Activated CD4-positive, alpha-beta T cell treated with anti-CD3 and anti-CD28 coated beads, Interleukin-10, Interleukin-2, amounts not matched to agents 100 ng/mL and 50 ng/mL, durations not matched to agents 16 hours and 8 hours (primary cell): Measurements from ENCODE around the gene SH3GL2.

Experiments
- DNase-seq: peaks from one replicate; pipeline ENCODE4 v3.0.0-alpha.2; 2020

SH3GL2 gene

DNA sequence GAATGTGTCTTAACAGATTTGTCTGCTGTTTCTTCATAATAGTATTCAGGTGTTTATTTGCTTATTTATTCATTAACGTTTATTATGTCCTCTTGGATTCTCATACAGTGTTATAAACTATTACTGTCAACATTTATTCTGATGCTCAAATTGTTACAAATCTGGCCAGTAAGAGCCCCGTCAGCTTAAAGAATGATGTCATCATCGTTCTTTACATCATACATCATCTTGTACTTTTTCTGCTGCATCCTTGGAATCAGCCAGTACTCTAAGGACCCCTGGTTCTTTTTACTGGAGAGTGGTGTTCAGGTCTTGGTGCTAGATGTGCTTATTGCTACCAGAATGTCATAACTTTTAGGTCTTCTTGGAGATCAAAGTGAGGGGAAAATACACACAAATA is 86.6 kb downstream of the SH3GL2 start:
- no peak for DNase-seq

DNA sequence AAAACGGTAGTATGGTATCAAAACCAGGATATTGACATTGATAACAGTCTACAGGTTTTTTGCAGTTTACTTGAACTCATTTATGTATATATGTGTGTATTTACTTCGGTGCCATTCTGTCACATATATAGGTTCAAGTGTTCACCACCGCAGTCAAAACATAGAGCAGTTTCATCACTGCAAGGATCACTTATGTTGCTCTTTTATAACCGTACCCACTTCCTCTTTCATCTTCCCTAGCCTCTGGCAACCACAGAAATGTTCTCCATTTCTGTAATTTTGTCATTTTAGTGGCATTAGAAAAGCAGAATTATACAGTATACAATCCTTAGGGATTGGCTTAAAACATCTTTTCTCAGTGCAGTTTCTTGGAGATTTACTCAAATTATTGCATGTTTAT is 90.3 kb downstream of the SH3GL2 start:
- DNase-seq = no peak

DNA sequence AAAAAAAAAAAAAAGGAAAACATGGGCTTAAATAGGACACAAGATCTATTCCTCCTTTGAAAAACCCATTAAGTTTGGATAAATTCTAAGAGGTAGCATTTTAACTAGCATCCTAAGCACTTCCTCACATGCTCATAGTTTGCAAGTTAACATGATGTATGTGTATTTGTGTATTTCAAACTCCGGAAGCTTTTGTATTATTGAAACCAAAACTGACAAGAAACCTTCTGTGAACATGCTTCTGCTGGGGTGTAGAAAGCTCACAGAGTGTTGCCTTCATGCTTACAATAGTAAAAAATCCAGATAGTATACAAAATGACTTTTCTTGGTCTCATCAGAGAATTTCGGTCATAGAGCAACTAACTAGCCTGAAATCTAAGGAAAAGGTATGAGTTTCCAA is 103.8 kb downstream of the SH3GL2 start:
- no peak for DNase-seq

DNA sequence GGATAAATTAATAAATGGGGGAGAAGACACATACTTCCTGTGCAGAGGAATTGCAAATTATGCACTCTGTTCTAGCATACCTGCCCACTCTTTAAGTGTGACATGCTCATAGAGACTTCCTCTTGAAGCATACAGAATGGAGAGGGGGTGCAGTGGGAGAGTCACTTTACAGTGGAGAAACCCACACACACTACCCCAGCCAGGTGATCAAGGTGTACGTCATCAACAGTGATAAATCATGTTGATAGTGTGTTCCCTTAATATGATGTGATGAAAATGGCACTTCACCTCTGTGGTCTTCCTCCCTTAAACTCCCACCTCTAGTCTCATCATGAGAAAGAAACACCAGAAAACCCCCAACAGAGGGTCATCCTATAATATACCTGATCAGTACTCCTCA is 110.0 kb downstream of the SH3GL2 start:
- no peak for DNase-seq

DNA sequence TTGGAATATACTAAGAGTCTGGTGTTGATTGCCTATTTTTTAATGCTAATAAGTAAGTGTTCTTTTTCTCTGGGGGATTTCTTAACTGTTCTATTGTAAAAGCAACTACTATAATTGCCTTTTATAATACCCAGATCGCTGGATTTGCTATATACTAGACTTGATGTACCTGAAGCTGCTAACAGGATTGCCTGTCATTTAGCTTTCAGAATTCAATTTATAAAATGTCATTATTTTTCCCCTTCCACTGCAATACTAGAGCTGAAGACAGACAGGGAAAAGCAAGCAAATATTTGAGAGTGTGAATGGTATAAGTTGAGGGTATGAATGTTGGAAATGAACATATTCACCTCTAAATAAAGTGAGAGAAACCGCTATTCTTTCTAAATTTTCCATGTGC is 115.5 kb downstream of the SH3GL2 start:
- DNase-seq = no peak

DNA sequence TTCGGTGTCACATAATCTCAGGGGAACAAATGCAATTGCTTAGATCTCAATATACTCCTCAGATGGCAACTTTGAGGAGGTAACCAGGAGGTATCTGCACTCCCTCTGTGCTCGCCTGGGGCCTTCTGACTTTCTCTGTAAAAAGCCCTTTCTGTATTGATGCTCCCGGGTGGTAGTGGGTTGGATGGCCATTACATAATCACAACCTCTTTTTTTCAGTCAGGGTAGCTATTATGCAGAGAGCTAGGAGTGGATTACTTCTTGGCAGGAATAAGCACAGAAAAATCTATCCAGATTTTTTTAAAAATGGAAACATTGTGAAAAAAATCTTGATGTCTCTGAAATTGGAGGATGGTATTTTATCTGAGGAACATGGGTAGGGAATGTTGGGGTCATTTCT is 116.6 kb downstream of the SH3GL2 start:
- DNase-seq = no peak

DNA sequence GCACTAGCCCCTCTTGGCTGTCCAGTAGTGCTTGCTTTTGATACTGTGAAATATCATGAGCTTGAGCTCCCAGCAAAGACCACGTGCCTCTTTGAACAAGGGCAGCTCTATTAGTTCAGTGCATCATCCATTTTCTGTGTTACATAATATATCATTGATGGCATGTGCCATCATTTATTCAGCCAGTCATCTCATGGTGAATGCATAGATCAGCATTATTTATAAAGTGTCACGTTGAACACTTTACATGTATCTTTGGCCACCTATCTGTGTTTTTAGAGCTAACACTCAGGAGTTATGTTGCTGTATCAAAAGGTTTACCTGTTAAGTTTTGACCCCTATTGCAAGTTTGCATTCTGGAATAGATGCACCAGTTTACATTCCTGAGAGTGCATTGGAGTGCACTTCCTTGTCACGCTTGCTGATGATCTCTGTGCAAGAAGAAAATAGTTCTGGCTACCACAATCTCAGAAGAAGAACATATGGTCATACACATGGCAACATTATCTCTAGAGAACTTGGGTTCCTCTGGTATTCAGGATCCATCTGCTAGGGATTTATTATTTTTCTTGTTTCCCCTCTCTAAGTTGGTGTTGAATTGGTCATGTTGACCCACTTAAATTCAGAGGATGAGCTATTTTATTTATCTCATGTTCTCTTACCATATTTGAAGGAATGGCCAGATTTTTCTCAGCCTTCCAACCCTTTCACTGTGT is 120.9 kb downstream of the SH3GL2 start:
- DNase-seq = no peak

DNA sequence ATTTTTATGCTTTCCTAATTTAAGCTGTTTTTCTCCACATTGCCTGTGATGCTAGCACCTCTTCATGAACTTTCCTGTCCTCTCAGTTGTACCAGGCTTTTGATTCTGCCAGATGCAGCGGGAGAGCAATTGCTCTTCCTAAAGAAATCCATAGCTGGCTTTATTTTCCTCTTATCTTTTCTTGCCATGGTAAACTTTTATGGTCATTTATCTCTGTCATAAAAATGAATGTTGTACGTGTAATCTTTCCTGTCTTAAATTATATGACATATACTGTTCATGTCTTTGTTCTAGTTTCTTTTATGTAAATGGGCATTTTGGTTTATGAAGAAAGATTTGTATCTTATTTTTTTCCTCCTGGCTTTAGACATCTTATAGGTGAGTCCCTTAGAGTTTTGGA is 127.5 kb downstream of the SH3GL2 start:
- no peak for DNase-seq

DNA sequence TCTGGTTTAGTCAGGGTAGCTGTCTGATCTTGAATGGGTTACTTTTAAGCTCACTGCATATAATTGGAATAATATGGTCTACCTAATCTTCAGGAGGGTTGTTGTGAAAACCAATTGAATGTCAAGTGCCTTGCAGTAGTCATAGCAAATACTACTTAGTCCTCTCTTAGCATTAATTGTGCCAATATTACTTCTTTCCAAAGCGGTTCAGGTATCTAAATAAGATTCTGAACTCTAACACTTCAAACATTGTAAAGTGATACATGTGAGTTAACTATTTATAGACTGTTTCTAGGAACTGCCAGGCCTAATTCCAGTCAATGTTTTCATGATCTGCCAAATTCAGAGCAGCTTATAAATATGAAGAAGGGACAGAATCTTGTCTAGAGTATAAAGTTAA is 140.2 kb downstream of the SH3GL2 start:
- DNase-seq = no peak

DNA sequence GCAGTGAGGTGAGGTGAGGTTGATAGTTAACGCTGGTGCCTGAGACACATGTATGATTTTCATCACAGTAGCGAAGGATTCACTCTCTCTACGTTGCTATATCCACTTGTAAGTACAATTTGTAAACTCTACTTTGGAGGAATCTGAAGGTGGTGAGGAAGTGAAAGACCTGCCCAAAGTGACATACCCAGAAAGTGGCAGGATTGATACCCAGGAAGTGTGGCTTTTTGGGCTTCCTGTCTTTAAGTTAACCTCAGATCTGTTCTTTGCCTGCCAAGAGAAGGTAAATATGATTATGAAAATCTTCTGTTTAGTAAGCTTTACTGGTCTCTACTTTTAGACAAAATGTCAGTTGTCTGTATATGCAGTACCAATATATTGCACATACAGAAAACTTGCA is 143.1 kb downstream of the SH3GL2 start:
- no peak for DNase-seq

DNA sequence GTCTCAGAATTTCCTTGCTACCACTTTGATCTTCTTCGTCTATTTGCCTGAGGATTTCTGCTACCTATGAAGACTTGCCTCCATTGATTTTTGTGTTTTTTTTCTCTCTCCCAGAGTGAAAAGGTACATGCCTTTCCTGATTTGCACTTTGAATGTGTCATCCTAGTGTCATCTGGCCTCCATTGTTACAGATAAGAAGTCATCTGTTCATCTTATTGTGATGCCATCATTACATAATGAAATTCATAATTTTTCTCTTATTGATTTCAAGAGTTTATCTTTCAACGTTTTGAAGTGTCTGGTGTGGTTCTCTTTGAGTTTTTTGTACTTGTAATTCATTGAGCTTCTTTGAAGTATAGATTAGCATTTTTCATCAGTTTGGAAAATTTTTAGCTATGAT is 144.8 kb downstream of the SH3GL2 start:
- no peak for DNase-seq

DNA sequence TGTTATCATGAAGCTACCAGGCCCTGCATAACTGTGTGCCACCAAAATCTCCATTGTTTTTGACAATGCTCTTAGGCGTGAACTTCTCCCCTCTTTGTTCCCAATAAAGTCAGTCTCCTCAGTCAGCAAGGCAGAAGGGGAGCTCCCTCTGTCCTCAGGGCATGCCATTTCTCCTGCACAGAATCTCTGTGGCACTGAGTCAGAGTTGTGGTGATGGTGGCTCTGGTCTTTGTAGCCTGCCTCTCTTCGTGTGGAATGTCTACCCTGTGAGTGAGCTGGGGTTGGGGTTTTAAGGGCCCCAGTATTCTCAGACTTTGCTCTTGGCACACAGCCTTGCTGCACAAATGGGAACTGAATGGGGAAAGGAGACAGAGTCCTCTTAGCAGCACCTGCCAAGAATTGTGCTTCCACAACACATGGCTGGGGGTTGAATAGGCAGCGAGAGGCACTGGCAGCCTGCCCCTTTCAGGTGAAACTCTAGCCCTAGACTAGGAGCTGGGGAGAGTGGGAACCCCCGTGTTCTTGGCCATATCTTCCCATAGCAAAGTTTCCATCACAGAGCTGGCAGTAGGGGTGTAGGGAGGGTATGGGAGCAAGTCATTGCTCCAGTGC is 146.6 kb downstream of the SH3GL2 start:
- no peak for DNase-seq

DNA sequence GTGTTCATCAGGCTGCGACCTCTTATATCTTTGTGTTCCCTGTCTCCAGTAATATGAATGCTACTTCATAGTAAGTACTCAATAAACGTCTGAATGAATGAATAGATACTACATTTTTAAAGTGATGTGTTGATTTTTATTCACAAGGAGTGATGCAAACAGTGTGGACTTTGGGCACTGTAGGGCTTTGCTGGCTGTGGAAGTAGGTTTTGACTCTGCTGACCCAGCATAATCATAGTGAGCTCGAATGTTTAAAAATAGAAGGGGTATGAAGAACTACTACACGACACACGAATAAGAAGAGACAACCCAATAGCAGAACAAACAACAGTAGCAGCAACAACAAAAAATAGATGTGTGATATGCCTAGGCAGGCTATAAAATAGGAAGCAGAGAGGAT is 147.4 kb downstream of the SH3GL2 start:
- no peak for DNase-seq

DNA sequence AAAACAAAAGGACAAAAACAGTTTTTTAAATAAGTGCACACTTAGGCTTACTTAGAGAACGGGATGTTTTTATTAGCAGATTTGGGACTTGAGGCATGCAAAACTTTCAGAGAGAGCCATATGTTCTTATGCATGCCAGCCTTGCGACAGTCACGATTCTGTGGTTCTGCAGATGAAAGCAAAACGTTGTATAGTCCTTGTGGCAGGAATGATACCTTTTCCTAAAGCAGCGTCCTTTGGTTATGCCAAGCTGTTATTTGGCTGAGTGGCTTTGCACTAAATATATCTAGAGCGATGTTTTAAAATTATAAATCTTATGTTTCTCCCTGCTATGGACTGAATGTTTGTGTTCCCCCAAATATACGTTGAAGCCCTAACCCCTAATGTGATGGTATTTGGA is 152.0 kb downstream of the SH3GL2 start:
- DNase-seq = no peak

DNA sequence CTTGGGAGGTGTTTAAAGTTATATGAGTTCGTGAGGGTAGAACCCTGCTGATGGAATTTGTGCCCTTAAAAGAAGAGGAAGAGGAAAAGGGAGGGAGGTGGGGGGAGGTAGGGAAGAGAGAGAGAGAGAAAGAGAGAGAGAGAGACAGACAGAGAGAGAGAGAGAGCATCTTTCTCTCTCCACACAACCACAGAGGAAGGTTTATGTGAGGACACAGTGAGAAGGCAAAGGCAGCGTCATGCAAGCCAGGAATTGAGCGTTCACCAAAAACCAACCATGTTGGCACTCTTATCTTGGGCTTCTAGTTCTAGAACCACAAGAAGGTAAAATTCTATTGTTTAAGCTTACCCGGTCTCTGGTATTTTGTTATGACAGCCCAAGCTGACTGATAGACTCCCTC is 152.4 kb downstream of the SH3GL2 start:
- DNase-seq = no peak

DNA sequence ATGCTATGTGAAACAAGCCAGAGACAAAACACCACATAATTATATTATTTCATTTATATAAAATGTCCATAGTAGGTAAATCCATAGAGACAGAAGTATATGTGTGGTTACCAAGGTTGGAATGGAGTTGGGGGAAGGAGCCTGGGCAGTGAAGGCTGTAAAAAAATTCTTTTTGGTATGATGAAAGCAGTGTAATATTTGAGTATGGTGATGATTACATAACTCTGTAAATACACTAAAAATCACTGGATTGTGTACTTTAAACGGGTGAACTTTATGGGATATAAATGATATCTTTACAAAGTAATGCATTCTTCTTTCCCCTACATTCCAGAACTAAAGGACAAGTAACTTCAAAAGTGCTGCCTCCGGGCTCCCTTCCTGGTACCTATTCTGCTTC is 155.8 kb downstream of the SH3GL2 start:
- DNase-seq = no peak

DNA sequence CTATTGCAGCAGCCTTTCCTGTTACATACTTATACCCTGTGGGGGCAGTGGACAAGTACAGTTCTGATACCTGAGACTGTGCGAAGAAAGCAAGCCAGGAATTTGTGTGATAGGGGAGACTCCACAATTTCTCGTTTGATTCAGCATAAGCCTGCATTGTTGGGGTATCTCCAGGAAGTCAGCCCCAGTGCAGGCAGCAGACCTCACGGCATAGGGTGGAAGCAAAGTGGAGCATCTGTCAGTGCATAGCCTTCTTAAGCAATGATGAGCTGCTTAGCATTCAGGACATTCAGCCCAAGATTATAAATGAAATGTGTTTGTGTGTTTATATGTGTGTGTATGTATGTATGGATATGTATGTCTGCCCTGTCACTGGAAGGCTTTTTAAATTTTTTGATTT is 157.0 kb downstream of the SH3GL2 start:
- no peak for DNase-seq

DNA sequence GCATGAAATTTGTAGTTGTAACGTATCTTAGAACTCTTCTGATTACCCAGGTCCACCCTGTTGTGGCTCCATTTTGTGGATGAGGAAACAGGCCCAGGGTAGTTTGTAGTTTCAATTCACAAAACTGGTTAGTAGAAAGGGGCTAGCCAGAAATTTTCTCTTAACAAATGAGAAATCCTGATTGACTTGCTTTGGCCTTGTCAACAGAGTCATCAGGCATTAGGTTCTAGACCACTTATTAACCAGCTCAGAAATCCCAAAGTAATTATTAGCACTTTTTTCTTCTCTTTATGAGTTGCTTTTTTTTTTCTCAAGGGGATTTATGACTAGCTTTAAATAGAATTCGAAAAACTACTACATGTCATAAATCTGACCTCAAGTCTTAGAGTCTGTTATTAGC is 160.2 kb downstream of the SH3GL2 start:
- no peak for DNase-seq

DNA sequence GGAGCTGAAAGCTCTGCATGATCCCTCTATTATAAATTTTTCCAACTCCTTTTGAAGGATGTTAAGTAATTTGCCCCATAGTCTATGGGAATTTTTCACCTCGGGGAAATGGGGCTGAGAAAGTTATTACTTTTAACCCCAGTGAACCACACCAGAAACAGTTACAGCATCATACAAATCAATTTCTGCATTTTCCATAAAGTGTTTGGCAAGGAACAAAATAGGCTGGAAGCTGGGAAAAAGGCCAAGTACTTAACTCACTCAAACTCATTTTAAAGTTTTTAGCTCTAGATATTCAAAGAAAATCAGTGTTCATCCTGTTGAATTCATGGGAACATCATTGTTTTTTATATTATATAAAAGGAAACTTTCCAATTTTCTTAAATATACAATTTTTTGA is 160.9 kb downstream of the SH3GL2 start:
- no peak for DNase-seq

DNA sequence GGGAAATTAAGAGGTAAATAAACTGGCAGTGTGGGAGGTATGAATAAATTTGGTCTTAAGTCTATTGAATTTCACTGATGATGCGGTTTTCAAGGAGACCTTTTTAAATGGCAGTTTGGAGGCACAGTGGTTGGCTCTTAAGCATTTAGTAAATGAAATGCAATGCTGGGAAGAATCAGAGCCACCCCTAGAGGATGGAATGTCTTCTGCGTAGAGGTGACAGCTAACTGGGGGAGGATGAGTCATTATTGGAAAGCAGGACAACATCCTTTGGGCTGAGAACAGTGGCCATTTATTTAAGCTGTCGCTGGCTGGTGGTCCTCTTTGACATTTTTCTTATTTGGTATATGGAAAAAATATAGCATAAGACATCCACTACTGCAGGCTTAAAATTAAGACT is 163.2 kb downstream of the SH3GL2 start:
- no peak for DNase-seq

DNA sequence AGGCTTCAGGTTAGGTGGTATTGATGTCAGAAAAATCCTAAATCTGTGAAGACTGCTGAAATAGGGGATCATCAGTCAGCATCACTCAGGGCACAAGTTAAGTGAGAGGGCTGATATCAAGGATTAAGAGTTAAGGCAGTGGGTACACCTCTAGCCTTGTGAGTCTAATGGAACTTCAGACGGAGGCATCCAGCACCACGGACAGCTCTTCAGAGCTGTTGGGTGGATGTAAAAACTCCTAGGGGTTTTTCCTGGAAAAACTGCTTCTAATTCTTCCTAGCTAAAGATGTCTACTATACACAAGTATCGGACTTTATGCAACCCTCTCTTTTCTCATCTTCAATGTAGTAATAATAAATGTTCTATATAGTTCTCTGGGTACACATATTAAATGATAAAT is 165.9 kb downstream of the SH3GL2 start:
- no peak for DNase-seq

DNA sequence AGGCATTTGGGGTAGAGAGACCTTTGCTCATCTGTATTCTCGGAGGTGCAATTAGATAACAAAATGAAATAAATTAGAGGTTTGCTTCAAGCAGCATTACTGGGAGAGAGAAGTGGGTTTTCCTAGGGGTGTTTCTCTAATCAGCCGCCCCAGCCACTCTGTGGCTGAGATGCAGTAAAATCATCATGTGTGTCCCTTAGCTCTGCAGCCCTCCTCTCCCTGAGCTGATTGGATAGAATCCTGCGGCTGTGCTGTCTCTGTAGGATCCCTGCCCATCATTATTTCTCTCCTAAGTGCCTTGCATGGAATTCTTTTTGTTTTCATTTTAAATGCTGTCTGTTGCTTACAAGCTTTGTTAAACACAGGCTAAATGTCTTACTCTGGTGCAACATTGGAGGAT is 171.4 kb downstream of the SH3GL2 start:
- no peak for DNase-seq

DNA sequence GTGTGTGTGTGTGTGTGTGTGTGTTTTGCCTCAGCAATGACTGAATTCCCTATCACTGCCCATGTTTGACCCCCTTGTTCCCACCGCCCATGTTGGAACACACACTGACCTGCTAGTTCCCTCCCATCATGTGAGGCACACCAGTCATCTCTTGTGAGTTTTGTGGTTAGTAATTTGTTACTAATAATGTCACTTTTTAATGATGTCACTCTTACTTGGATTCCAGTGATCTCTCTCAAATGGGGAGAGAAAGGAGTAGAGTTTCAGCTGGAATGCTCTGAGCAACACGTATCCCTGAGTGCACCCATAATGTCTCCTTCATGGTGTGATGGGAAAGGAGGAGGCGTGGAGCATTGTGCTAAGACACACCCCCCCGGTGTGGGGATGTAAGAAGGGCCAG is 172.6 kb downstream of the SH3GL2 start:
- DNase-seq = no peak

DNA sequence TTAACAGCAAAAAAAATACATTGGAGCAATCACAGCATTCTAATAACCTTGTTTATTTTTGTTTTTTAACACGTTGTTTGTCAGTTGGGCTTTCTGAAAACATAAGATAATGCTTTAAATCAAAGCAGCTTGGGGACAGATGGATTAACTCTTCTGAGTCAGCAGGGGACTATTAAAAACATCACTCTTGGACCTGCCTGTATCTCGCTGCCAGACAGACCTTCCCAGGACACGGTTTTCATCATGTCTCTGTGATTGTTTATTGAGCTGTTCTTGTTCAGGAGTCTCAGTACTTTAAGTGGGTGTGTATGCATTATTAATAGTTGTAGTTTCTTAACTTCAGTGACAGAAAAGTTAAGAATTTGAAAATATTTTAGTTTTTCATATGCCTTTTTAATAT is 173.2 kb downstream of the SH3GL2 start:
- DNase-seq = no peak

DNA sequence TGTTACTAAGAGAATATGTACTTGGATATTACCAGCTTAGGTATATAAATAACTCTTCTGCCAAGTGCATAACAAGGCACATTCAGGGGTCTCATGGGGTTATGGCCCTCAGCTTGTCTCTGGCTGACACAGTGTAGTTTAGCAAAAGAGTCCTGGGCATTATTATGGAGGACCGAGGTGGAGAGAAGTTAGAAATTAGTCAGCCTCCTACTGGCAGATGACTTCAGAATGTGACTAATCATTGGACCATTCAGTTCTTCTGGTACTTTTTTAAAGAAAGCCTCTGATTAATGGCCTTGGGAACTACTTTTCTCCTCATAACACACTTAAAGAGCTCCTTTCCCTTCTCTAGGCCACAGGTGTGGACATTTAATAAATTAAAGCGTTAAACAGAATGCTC is 178.9 kb downstream of the SH3GL2 start:
- DNase-seq = no peak
